ENCODE measurements around the gene KCNMA1. TPM values are rescaled to one million over a fixed set of nuclear protein-coding genes. Genes with fewer than 3 reads are reported as not detected.

Gene KCNMA1
- total RNA-seq, 1 donor from 2014 or later = 2.5 TPM

GRCh38 chr10:76902949-76903348 lies 734.7 kb downstream of the KCNMA1 start:
- intact Hi-C loops (cut with micrococcal nuclease) = no loop called here
- DNase-seq = peak; percentile 80

DNA sequence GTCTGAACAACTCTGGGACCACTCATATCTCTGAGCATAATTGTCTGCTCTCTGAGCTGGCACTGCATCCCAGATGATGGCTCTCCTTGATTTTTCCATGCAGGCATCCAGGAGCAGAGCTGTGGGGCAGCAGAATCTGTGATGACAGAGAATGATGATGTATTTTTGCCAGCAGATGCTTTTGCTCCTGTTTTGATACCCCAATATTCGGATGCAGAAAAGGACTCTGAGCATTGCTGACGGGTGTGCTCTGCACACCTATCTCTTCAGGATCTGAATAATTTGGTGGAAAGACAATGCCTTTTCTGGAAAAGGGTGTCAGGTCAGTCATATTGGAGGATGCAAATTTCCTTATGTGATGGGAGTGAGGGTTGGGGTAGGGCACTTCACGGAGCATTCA lies 735.9 kb downstream of the KCNMA1 start:
- no peak for DNase-seq
- intact Hi-C loops (cut with micrococcal nuclease) = no loop called here
- ATAC-seq = no peak

More at GRCh38 chr10:76902949-76903348, 734.7 kb downstream of the KCNMA1 start:
- ATAC-seq = peak; percentile 83

GRCh38 chr10:76899490-76899889 lies 738.1 kb downstream of the KCNMA1 start:
- intact Hi-C loops (cut with micrococcal nuclease) = no loop called here
- DNase-seq = no peak
- ATAC-seq = no peak

DNA sequence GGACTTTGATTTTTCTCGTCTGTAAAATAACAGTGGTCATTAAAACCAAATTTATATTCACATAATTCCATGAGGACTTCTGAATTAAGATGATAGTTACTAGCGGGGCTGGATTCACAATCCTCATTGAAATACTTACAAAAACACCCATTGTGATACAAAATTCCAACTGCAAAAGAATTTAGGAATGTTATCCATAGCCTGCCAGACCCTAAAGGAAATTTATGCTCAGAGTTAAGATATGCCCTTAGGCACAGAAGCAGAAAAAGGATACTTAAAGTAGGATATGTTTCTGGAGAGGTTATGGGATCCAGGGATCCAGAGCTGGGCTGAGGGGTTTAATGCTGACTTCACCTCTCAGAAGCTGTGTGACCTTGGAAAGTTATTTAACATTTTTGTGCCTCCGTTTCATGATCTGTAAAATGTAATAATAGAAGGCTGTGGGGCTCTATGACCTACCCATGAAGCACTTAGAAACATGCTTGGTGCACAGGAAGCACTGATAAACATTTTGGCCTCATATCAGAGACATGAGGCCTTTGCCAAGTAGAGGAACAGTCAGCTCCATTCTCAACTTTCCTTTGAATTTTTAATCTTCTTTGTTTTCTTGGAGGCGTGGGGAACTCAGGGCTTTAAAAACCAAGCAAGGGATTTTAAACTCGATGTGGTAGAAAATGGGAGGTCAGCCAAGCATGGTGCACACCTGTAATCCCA lies 744.7 kb downstream of the KCNMA1 start:
- DNase-seq (no peak), ATAC-seq (no peak)
- intact Hi-C loops (cut with micrococcal nuclease) = no loop called here

DNA sequence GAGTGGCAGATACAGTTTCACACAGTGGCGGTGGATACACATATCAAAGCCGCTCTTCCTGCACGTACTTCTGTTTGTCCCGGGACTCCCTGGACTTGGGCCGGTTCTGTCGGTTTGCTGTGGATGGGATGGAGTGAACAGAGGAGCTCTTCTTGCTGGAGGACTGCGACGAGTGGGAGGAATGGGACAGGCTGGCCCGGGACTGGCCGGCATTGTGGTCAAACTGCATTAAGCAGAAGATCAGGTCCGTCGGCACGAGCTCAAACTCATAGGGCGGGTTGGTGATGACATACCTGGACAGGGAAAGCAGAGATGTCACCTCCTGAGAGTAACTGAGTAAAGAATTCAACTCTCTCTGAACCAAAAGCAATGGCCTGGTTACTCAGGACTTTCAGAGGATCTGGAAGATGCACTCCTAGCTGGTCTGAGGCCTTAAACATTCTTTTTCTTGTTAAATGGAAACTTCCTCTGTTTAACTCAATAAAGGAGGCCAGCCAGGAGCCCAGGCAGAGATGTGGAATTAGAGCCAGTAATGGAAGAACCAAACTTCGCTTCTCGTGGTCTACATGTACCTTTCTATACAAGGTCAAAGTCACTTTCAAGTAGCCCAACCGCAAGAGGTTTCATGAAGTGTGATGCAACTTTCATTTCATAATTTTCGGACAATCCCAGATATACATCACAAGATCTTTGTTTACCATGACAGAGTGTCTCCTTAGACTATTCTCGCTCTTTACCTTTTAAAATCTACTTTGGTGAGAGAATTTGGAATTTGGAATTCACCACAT lies 750.2 kb downstream of the KCNMA1 start:
- ATAC-seq (no peak), DNase-seq (no peak)
- intact Hi-C loops (cut with micrococcal nuclease) = no loop called here

DNA sequence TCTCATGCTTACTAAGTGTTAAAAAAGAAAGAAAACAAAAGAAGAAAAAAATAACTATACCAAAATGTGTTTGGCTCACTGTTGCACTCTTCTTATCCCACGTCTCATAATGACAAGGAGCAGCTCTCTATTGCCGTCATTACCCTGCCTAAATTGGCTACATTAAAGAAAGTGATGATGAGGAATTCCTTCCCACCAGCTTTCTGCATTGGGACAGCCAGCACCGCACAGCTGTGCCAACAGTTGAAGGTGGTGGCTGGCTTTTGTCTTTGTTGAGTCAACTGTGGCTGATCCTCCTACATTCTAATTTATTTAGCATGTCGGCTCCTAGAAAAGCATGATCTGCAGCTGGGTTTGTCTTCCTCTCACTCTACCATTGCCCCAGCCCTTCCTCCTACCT lies 751.8 kb downstream of the KCNMA1 start:
- peak; percentile 64 for DNase-seq

GRCh38 chr10:76884673-76885275 lies 752.8 kb downstream of the KCNMA1 start:
- intact Hi-C loops (cut with micrococcal nuclease) = no loop called here
- no peak for DNase-seq
- no peak for ATAC-seq

More for the DNA sequence above, 751.8 kb downstream of the KCNMA1 start:
- ATAC-seq = peak; percentile 91
- intact Hi-C loops (cut with micrococcal nuclease) = no loop called here

DNA sequence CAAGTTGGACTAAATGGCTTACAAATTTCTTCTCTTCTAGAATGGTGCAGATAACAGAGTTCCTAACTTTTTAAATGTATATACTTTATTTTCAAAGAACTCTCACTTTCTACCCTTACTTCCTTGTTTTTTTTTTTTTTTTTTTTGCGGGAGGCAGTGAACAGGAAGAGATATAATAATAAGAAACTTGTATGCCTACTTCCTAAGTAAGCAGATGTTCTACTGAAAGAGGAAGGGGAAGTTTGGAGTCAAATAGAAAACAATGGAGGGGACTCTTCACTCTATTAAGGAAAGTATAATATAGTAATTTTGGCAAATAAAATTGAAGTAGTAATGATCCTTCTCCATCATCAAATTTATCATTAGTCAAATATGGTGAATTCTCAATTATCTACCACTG lies 754.0 kb downstream of the KCNMA1 start:
- intact Hi-C loops (cut with micrococcal nuclease) = no loop called here
- DNase-seq (no peak), ATAC-seq (no peak)

DNA sequence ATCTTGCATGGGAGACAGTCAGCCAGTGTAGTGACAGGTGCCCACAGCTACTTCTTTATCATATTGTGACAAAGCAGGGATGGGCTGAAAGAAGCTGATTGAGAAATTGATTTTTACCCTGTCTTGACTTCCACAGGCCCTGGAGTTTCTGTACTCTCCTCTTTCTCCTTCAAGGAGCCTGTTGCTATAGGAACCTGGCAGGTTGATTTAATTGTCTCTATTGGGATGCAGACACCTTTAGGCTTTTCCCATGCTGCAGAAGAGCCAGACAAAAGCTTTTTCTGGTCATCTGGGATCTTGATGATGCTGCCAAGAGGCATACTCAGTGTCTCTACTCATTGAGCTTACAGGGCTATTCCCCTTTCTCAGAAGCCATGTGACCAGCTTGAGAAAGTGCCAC lies 754.8 kb downstream of the KCNMA1 start:
- ATAC-seq (no peak), DNase-seq (no peak)
- intact Hi-C loops (cut with micrococcal nuclease) = no loop called here

- peak; percentile 33 for DNase-seq
- intact Hi-C loops (cut with micrococcal nuclease) = no loop called here
- peak; percentile 52 for ATAC-seq
These were observed 755.4 kb downstream of the KCNMA1 start for GRCh38 chr10:76882245-76882644.

DNA sequence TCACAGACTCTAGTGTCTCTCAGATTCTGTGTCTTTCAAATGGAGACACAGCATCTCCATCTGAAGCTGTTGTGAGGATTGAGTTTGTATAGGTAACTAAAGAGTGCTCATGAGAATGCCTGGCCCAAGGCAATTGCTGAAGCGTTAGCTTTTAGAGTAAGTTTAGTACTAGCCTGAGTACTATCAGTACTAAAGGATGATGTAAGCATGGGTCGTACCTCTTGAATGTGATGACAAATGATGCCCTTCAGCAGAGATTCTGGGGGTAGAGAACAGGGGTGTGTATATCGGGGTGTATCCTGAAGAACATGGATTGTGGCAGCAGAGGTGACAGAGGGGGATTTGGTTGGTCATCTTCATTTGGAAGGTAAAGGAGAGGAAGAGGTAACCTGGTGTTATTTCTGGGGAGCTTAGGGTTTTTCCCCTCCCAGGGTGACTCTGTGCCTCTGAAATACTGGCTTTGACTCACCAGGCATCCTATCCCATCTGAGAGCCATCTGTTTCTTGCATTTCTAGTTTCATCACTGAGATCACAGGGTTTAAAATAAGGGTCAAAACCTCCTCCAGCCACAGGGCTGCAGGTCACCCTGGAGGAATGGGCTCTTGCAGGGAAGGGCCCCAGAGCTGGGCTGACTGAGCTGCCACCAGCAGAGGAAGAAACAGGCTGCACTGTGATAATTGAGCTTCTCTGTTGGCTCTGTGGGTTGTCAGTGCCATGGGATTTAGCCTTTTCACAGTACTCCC lies 756.0 kb downstream of the KCNMA1 start:
- no peak for DNase-seq
- ATAC-seq = no peak
- intact Hi-C loops (cut with micrococcal nuclease) = no loop called here

DNA sequence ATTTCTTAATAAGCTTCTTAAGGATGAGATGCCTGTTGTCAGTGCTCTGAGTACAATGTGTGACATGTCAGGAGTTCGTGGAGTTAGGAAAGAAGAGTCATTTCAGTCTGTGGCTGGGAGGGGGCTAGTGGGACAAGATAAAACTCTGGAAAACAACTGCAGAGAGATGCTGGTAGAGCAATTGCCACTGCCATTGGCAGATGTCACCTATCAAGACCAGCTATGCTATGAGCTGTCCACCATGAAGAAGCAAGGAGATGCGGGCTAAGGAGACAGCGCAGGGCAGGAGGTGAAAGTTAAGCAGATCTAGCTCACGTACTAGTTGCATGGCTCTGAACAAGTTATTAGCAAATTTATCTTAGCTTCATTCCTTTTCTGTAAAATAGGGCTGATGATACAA lies 756.7 kb downstream of the KCNMA1 start:
- intact Hi-C loops (cut with micrococcal nuclease) = no loop called here
- DNase-seq = no peak
- ATAC-seq = no peak

DNA sequence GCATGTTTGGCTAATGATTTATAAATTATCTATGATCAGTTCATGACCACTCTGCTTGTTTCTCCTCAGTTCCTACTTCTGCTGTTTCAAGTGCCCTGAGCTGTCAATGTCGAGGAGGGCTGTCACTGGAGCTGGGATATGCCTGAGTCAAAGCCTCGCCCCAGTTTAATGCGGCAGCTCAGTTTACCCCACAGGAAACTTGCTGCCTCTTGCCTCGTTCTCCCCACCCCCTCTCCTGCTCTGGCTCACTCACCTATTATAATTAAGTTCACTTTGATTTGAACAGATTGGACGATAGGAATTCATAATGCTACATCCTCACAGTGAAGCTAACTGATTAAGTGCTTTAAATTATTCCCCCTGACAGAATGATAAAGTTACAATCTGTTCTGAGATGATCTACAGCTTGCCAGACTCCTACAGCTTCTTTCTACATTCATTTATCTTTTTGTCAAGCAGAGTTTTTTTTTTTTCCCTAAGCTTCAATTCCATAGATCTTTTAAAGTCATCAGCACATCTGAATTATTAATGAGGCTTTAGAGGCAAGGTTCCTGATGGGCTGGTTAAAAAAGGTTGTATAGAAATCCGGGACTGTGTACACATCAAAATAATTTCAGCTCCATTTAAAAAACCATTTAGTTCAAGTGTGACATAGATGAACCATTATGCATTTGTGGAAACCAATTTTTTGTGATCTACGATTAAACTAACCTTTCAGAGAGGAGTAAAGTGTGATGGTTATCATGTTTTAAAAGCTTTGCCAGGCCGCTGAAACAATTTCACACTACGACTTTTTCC lies 758.3 kb downstream of the KCNMA1 start:
- intact Hi-C loops (cut with micrococcal nuclease) = no loop called here
- DNase-seq = no peak
- ATAC-seq = no peak

DNA sequence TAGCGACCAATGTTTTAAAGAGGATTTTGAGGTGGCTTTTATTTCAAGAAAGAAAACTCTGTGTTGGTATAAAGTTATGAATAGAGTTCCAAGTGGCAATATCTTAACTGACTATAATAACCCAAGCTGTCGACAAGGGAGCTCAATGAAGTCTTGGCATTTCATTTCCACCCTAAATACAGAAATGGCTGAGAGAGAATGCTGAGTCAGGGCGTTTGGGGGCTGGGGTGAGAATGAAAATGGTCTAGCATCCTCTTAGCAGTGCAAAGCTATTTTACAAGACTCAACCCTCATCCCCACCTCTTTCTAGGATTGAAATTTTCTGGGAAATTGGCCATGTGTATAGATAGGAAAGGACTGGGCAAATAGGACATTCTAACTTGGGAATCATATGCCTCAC lies 759.1 kb downstream of the KCNMA1 start:
- ATAC-seq (no peak), DNase-seq (no peak)
- intact Hi-C loops (cut with micrococcal nuclease) = no loop called here

- DNase-seq (no peak), ATAC-seq (no peak)
- intact Hi-C loops (cut with micrococcal nuclease) = no loop called here
These were observed 762.7 kb downstream of the KCNMA1 start for GRCh38 chr10:76874896-76875295.

- DNase-seq (no peak), ATAC-seq (peak; percentile 93)
- intact Hi-C loops (cut with micrococcal nuclease) = no loop called here
These were observed 763.4 kb downstream of the KCNMA1 start for GRCh38 chr10:76874176-76874575.

- no peak for ATAC-seq
- intact Hi-C loops (cut with micrococcal nuclease) = no loop called here
- DNase-seq = no peak
These were observed 765.8 kb downstream of the KCNMA1 start for GRCh38 chr10:76871697-76872295.

GRCh38 chr10:76869931-76870330 lies 767.7 kb downstream of the KCNMA1 start:
- DNase-seq (no peak), ATAC-seq (peak; percentile 43)
- intact Hi-C loops (cut with micrococcal nuclease) = no loop called here
